ENCODE results near the gene BMP5. TPM values are rescaled to one million over a fixed set of nuclear protein-coding genes. Genes with fewer than 3 reads are reported as not detected.

The BMP5 gene
- total and polyA plus RNA-seq, 10 of the 15 experiments (the other 5 are each of a cell fraction or from before 2014, with no cell fraction given) = not detected

GRCh38 chr6:55868771-55869479 lies 6.5 kb downstream of the BMP5 start (continued):
- TF ChIP-seq SRF (IDR thresholded peaks at IDR 0.05; ENCODE audit: low read depth in 2 of 2, low read length in 2 of 2) (0 out of 4 replicates have a peak, but pooled peaks of 1 of the 2 experiments have one; percentile 47), NR2F1 (conservative IDR thresholded peaks at IDR 0.05) (peak; percentile 63), TAF1 (IDR thresholded peaks at IDR 0.05; ENCODE audit: borderline replicate concordance, low read depth, low read length) (no peak), RAD51 (IDR thresholded peaks at IDR 0.05) (no peak), SMAD5 (IDR thresholded peaks at IDR 0.05; ENCODE audit: low read depth) (no peak), MTA3 (IDR thresholded peaks at IDR 0.05; ENCODE audit: borderline replicate concordance, low read length) (peak; percentile 70; the same call in 1 of the 2 replicates), JUNB (IDR thresholded peaks at IDR 0.05) (peak; percentile 99), TCF7 (IDR thresholded peaks at IDR 0.05; ENCODE audit: borderline replicate concordance) (peak; percentile 84), SIX5 (IDR thresholded peaks at IDR 0.05; ENCODE audit: low read depth, low read length, severe bottlenecking) (no peak), RUNX3 (IDR thresholded peaks at IDR 0.05; ENCODE audit: low read length) (peak; percentile 99), MYB (IDR thresholded peaks at IDR 0.05; ENCODE audit: borderline replicate concordance, low read depth, low read length) (no peak), MXI1 (IDR thresholded peaks at IDR 0.05; ENCODE audit: low read depth, low read length) (0 out of 2 replicates have a peak, but pooled peaks have one; percentile 49), RFX5 (IDR thresholded peaks at IDR 0.05; ENCODE audit: low read depth, low read length) (no peak), ZNF622 (IDR thresholded peaks at IDR 0.05) (no peak), MEF2A (IDR thresholded peaks at IDR 0.05; ENCODE audit: insufficient read depth, low read depth, low read length) (peak; percentile 68), IKZF2 (IDR thresholded peaks at IDR 0.05) (peak; percentile 98), PML (IDR thresholded peaks at IDR 0.05; ENCODE audit: low read length) (peak; percentile 38; the same call in 1 of the 2 replicates), IRF5 (IDR thresholded peaks at IDR 0.05; ENCODE audit: borderline replicate concordance) (no peak), PKNOX1 (IDR thresholded peaks at IDR 0.05) (no peak), NFXL1 (IDR thresholded peaks at IDR 0.05; ENCODE audit: borderline replicate concordance) (no peak), MEF2B (IDR thresholded peaks at IDR 0.05; ENCODE audit: partially characterized antibody, poor library complexity, severe bottlenecking) (peak; percentile 76), MYC (IDR thresholded peaks at IDR 0.05; ENCODE audit: insufficient read depth, insufficient read length, insufficient replicate concordance, low read length, severe bottlenecking) (no peak), RCOR1 (conservative IDR thresholded peaks at IDR 0.05; ENCODE audit: low read depth, low read length) (no peak), PAX8 (IDR thresholded peaks at IDR 0.05) (no peak), NR2C1 (IDR thresholded peaks at IDR 0.05) (no peak), TARDBP (IDR thresholded peaks at IDR 0.05; ENCODE audit: borderline replicate concordance) (no peak), USF2 (IDR thresholded peaks at IDR 0.05; ENCODE audit: borderline replicate concordance, low read depth, low read length) (no peak), ZNF24 (IDR thresholded peaks at IDR 0.05) (no peak)

Data from GM12878 (cell line).